Measurements from ENCODE around the gene OR2T34. TPM values are rescaled to one million over a fixed set of nuclear protein-coding genes. Genes with fewer than 3 reads are reported as not detected.
"Not testable (repeated sequence)": the region's sequence is repeated elsewhere in the genome, so short reads cannot be mapped to it uniquely, and the experiment has no call there.

The OR2T34 gene
- total RNA-seq, 1 experiment from 2014 or later: not detected

DNA sequence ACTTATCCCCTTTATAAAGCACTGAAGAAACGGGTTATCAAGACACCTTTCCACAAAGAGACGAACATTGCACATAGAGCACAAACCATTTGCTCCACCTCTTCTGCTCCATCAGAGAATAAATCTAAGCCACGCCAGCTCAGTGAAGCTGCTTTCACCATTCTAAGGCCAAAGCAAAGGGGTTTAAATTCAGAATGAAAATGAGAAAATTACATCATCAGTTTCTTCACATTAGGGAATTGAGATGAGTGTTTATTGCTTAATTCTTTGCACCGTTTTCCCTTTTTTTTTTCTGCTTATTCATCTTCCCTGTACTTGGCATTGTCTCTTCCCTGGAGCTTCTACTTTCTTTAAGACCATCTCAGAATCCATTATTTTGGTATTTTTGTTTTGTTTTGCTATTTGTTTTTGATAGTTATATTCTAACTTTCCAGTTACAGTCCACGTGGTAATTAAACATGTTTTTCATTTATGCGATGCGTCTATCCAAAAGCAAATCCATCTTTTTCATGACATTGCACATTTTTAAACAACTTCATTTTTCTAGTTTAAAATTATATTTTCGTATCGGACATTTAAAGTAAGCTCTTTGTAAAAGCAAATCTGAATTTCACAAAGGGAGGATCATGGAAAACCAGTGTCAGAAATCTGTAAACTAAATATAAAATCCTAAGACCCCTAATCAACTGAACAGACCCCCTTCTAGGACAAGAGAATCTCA lies 1.9 kb upstream of the OR2T34 start (continued):
- TF ChIP-seq JUN (CRISPR knock-in tag; IDR thresholded peaks at IDR 0.05): no peak

DNA sequence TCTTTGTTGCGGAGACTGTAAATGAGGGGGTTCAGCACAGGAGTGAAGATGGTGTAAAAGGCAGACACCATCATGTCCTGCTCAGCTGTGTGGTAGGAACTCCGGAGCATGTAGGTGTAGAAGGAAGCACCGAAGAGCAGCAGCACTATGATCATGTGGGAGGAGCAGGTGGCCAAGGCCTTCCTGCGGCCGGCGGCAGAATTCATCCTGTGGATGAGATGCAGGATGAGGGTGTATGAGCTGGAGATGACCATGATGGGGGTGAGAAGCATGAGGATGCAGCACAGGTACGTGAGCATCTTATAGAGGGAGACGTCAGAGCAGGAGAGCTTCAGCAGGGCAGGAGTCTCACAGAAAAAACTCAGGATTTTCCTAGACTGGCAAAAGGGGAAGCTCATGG lies 701 bp downstream of the OR2T34 start:
- CTCF ChIA-PET: not testable (repeated sequence)

DNA sequence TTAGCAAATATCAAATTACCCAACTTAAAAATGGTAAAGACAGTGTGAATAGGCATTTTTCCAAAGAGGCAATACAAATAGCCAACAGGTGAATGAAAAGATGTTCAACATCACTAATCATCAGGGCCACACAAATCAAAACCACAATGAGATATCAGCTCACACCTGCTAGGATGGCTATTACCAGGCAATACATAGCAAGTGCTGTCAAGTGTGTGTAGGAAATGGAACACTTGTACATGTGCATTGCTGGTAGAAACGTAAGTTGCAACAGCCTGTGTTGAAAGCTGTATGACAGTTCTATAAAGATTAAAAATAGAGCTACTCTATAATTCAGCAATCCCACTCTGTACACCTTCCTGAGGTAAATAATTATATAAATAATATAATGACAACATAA lies 2.5 kb downstream of the OR2T34 start:
- POLR2A ChIA-PET; H3K4me3 Mint-ChIP-seq; H3K27ac Mint-ChIP-seq; H3K27me3 Mint-ChIP-seq (ENCODE audit: low read depth); CTCF ChIA-PET; DNase-seq (ENCODE audit: low spot score); H3K4me1 Mint-ChIP-seq; ATAC-seq: not testable (repeated sequence)
- Mint-ChIP-seq H3K9me3 (peaks cover 45% of the 10 kb centered on the region), H3K36me3 (peaks cover 25% of the 10 kb centered on the region)

More for the DNA sequence above, 701 bp downstream of the OR2T34 start:
- H3K27ac Mint-ChIP-seq; H3K4me3 Mint-ChIP-seq; ATAC-seq; H3K27me3 Mint-ChIP-seq (ENCODE audit: low read depth); H3K4me1 Mint-ChIP-seq; DNase-seq (ENCODE audit: low spot score); POLR2A ChIA-PET: not testable (repeated sequence)
- Mint-ChIP-seq H3K36me3 (peaks cover 31% of the 10 kb centered on the region), H3K9me3 (peaks cover 48% of the 10 kb centered on the region)

DNA sequence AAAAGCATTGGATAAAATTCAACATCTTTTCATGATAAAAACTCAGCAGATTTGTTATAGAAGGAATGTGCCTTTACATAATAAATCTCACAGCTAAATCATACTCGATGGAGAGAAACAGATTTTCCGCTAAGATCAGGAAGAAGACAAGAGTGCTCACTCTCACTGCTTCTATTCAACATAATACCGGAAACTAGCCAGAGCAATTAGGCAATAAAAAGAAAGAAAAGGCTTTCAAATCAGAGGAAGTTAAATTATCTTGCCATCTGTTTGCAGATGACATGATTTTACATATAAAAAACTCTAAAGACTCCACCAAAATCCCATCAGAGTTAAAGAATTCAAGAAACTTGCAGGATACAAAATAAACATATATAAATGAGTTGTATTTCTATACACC lies 3.7 kb downstream of the OR2T34 start:
- H3K9me3 Mint-ChIP-seq: peaks cover 42% of the 10 kb centered on the region
- ATAC-seq; CTCF ChIA-PET; H3K4me1 Mint-ChIP-seq; H3K4me3 Mint-ChIP-seq; H3K27ac Mint-ChIP-seq; H3K27me3 Mint-ChIP-seq (ENCODE audit: low read depth); POLR2A ChIA-PET; DNase-seq (ENCODE audit: low spot score): not testable (repeated sequence)
- peaks cover 20% of the 10 kb centered on the region for H3K36me3 Mint-ChIP-seq

DNA sequence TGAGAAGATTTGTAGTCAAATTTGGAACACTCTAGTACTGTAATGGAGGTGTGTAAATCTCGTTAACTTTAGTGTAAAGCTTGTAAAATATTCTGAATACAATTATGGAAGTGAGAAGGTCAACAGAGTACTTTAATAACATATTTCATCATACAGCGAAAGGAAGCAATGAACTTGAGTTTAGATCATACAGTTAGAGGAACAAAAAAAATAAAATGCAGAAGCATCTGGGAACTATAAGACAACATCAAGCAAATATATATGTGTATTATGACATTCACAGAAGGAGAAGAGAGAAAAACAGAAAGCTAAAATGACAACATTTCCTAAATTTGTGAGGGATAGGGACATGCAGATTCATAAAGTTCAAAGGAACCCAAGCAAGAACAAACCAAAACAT lies 5.5 kb downstream of the OR2T34 start:
- H3K27ac Mint-ChIP-seq; POLR2A ChIA-PET; H3K4me1 Mint-ChIP-seq; H3K4me3 Mint-ChIP-seq; ATAC-seq; CTCF ChIA-PET; H3K27me3 Mint-ChIP-seq (ENCODE audit: low read depth); DNase-seq (ENCODE audit: low spot score): not testable (repeated sequence)
- Mint-ChIP-seq H3K9me3 (peaks cover 37% of the 10 kb centered on the region), H3K36me3 (peaks cover 16% of the 10 kb centered on the region)

DNA sequence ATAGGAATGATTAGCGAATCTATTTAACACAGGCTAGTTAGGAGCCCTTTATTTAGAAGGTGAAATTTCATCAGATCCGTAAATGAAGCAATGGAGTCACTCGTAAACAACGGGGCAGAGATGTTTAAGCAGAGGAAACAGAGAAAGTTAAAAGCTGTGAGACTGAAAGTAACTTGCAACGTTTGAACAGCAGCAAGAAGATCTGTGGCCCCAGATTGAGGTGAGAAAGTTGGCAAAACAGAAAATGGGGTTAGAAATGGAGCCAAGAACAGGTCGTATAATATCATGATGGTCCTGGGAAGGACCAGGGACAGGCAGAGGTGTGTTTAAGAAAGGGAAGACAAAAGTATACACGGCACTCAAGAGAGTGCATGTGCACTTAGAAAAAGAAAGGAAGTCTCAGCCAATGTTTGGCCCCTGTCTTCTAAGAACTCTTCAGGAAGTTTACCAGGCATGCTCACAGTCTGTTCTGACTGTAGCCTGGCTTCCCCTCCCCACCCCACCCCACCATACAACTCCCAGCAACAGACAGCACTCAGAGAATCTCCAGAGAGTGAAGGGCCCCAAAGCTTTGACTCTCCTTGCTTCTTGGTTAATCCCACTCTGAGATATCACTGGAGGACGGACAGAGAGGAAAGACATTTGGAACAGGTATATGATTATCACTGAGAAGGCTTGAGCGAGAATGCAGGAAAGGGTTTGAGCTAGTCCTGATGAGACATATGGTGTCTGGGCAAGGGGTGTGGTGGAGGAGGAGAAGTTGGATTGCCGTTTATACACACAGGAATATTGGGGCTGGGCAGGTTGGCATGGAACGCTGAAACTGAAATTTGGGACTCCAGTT lies 8.8 kb downstream of the OR2T34 start:
- H3K4me1 Mint-ChIP-seq; CTCF ChIA-PET; DNase-seq (ENCODE audit: low spot score); H3K4me3 Mint-ChIP-seq; ATAC-seq; H3K27me3 Mint-ChIP-seq (ENCODE audit: low read depth); POLR2A ChIA-PET; H3K27ac Mint-ChIP-seq: not testable (repeated sequence)
- Mint-ChIP-seq H3K36me3 (peaks cover 16% of the 10 kb centered on the region), H3K9me3 (peaks cover 32% of the 10 kb centered on the region)

DNA sequence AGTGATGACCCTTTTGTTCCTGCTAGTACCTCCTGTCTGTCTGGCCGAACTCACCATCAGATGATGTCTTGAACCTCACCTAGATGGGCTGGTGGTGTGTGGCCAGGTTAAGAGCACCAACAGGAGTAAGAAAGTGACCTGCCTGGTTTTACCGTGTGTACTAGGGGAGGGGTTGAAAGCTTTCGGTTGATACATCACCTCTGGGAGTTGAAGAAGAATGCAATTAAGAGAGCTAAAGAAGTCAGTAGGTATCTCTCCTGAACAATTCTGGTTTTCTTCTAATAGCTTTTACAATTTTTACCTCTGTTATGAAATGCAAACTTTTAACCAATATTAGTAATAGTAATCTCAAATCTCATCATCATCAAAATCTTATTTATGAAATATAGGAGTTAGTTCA lies 11.9 kb downstream of the OR2T34 start, which contains the start of gene OR2T29:
OR2T29 (minus strand) TSS at position 101 of the 400 bp plus-strand sequence. CDS start 3,281 bp downstream, outside the sequence.
- CTCF ChIA-PET; H3K27me3 Mint-ChIP-seq (ENCODE audit: low read depth); H3K4me1 Mint-ChIP-seq; H3K4me3 Mint-ChIP-seq; ATAC-seq; H3K27ac Mint-ChIP-seq; POLR2A ChIA-PET; H3K36me3 Mint-ChIP-seq; DNase-seq (ENCODE audit: low spot score): not testable (repeated sequence)
- peaks cover 14% of the 10 kb centered on the region for H3K9me3 Mint-ChIP-seq

DNA sequence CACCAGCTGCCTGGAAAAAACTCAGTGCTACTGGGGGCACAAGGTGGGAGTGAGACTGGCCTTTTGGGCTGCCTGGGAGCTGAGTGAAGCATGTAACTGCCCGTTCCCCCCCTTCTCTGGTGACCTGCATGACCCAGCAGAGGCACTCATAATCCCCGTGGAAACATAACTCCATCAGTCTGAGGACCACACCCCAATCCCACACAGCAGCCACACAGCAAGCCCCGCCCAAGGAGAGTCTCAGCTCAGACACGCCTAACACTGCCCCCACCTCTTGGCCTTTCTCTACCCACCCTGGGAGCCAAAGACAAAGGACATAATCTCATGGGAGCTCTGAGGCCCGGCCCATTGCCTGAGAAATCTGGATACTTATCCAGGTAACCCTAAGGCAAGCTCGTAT lies 23.5 kb downstream of the OR2T34 start:
- H3K4me1 Mint-ChIP-seq; H3K4me3 Mint-ChIP-seq; H3K36me3 Mint-ChIP-seq; H3K27ac Mint-ChIP-seq; DNase-seq (ENCODE audit: low spot score); POLR2A ChIA-PET; CTCF ChIA-PET; H3K27me3 Mint-ChIP-seq (ENCODE audit: low read depth); ATAC-seq: not testable (repeated sequence)
- H3K9me3 Mint-ChIP-seq: peaks cover 13% of the 10 kb centered on the region

DNA sequence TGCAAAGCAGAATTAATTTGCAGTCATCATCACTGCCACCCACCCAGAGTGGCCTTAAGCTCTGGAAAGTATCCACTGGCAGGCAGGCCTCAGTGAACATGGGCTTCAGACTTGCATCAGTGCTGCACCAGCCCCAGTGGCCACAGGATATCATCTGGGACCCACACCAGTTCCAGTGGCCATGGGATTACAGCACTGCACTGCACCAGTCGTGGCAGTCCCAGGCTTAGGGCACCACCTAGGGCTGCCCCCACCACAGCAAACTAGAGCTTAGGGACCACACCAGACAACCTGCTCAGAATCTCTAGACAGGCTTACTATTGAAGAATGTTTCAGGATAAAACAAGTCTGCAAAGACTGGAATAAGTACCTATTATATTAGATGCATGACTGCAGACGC lies 27.2 kb downstream of the OR2T34 start:
- ATAC-seq; POLR2A ChIA-PET; H3K4me3 Mint-ChIP-seq; H3K36me3 Mint-ChIP-seq; H3K27me3 Mint-ChIP-seq (ENCODE audit: low read depth); H3K27ac Mint-ChIP-seq; CTCF ChIA-PET; DNase-seq (ENCODE audit: low spot score); H3K9me3 Mint-ChIP-seq; H3K4me1 Mint-ChIP-seq: not testable (repeated sequence)

DNA sequence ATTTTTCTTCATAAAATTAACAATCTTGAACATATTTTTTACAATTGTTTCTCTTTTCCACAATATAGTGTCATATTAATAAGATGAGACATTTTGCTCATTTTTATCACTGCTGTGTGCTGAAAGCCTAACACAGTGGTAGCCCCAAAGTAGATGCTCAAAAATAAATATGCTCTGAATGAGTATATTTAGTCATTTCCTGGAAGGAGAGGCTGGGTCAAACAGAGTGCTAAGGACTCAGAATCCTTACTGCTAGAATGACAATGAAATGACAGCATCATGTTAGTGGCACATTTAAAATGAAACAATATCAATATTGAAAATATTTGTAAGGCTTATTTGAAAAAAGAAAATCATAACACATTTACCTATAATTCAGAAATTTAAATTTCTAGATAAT lies 37.1 kb downstream of the OR2T34 start:
- POLR2A ChIA-PET; DNase-seq (ENCODE audit: low spot score); H3K9me3 Mint-ChIP-seq; H3K27ac Mint-ChIP-seq; H3K27me3 Mint-ChIP-seq (ENCODE audit: low read depth); H3K4me1 Mint-ChIP-seq; H3K36me3 Mint-ChIP-seq; CTCF ChIA-PET; ATAC-seq; H3K4me3 Mint-ChIP-seq: not testable (repeated sequence)

Measured in WTC11 (cell line).